Ovary (tissue), 10 donors: ENCODE measurements around the gene LRRC58. TPM values are rescaled to one million over a fixed set of nuclear protein-coding genes. Genes with fewer than 3 reads are reported as not detected.

Experiments used
- DNase-seq, 5 donors: peaks; one replicate each; pipeline ENCODE4 v3.0.0-alpha.2; 2019 to 2020
- H3K27ac ChIP-seq, 2 donors: fragments of 200-600 bp; one replicate each; pipeline versions ENCODE4 v1.5.1 to v1.8.0; 2019 to 2022
- H3K27me3 ChIP-seq: fragments of 200-600 bp; one replicate; pipeline ENCODE4 v1.8.0; 2022
- H3K36me3 ChIP-seq: fragments of 200-600 bp; sonication (generic); one replicate; pipeline ENCODE4 v1.5.1; 2019
- H3K4me1 ChIP-seq: one replicate; pipeline ENCODE4 v1.8.1; 2013; ENCODE audit warnings: mild to moderate bottlenecking, moderate library complexity; ENCODE audit not compliant: insufficient read depth
- H3K4me3 ChIP-seq: fragments of 200-600 bp; sonication (generic); one replicate; pipeline ENCODE4 v1.5.1; 2017
- H3K9me3 ChIP-seq, 2 donors: fragments of 200-600 bp in 1 of 2; sonication (generic) in 1 of 2; one replicate each; pipeline versions ENCODE4 v1.5.1 to v1.8.1; 2013 to 2019; ENCODE audit warnings: mild to moderate bottlenecking in 1 of 2, moderate library complexity in 1 of 2
- CTCF ChIP-seq, 3 donors: fragments of 450-650 bp in 2 of 3; fragments of 200-600 bp in 1 of 3; IDR thresholded peaks; one replicate each; pipeline versions ENCODE4 v1.5.1 to v1.8.0; 2016 to 2022; ENCODE audit warnings: antibody characterized with exemption in 3 of 3, mild to moderate bottlenecking in 1 of 3
- EP300 ChIP-seq: sonication (generic); formaldehyde crosslinking; IDR thresholded peaks from one replicate; pipeline ENCODE4 v1.6.1; 2017; ENCODE audit warnings: antibody characterized with exemption
- POLR2A ChIP-seq: fragments of 450-650 bp; IDR thresholded peaks from one replicate; pipeline ENCODE4 v1.6.1; 2017; ENCODE audit warnings: antibody characterized with exemption, mild to moderate bottlenecking, moderate library complexity
- WGBS, 3 donors: extraction: QIAGEN DNeasy Blood & Tissue Kit in 1 of 3; methylation state at CpG; one replicate each; pipeline versions ENCODE4 v1.1.5 to v1.1.7; 2013 to 2017; 5-methylcytosine and 5-hydroxymethylcytosine counted together
- intact Hi-C, 4 donors: fragments of 100-400 bp; cut with DNase I; formaldehyde crosslinking; loops; one replicate each; pipeline versions ENCODE4 v1.11.0 to v1.15.1; 2022 to 2023
- long read RNA-seq, 3 donors: library from polyadenylated mRNA in 2 of 3; unstranded in 2 of 3; transcript quantifications; one replicate each; pipeline ENCODE4 v2.0.0 and lab custom pipeline, GENCODE V29; 2021 to 2026
- polyA plus RNA-seq, 2 donors: library from polyadenylated mRNA; stranded (reverse); fragments of 200-250 nt in 1 of 2; fragments of 350-450 nt in 1 of 2; fragmentation: Illumina TruSeq in 1 of 2; extraction: RNeasy Lipid Tissue Mini Kit (QIAGEN cat#74804) in 1 of 2; gene quantifications; one replicate each; pipeline ENCODE4 v1.2.3, GENCODE V29; 2013 to 2014
- total RNA-seq, 7 donors: library from RNA; depleted of rRNA in 2 of 7; stranded (reverse); fragments of >200 nt in 2 of 7; fragmentation: NEBNext Ultra II Directional in 3 of 7; extraction: Animal tissue kit (Norgen Biotek cat#: 25700) in 3 of 7; gene quantifications; one replicate each; pipeline versions ENCODE4 v1.1.0 to v1.2.4, GENCODE V29; 2016 to 2023
- donor health status: DM: no; HTN: no; CAD: no; lungs with moderate emphysema.
- donor health status: DM: no; HTN: no; CAD: no.
- donor health status: Bipolar disorder and iron deficiency.
- donor health status: DM: yes; HTN: yes; CAD: no.
- donor health status: DM: no; HTN: no; CAD: no.
- donor health status: DM: yes; HTN: yes; CAD: no.

Gene LRRC58
- total RNA-seq (10 to 100 TPM; 25.3 to 41.8 (median 33.1) TPM), polyA plus RNA-seq (10 to 100 TPM; 10.3 to 14.8 TPM)
- long read RNA-seq, donor 1, full-length matches to known transcripts: 64 of 77 reads
- long read RNA-seq, donor 1, partial matches to known transcripts: 1 of 77 reads
- long read RNA-seq, donor 1, other reads (novel, unspliced or antisense): 12 of 77 reads
- long read RNA-seq, donor 2, full-length matches to known transcripts: 11 of 11 reads
- long read RNA-seq, donor 2, partial matches to known transcripts: 0 of 11 reads
- long read RNA-seq, donor 2, other reads (novel, unspliced or antisense): 0 of 11 reads
- long read RNA-seq, donor 3, full-length matches to known transcripts: 59 of 72 reads
- long read RNA-seq, donor 3, partial matches to known transcripts: 0 of 72 reads
- long read RNA-seq, donor 3, other reads (novel, unspliced or antisense): 13 of 72 reads

GRCh38 chr3:120348991-120349854, at the start of gene LRRC58:
Gene LRRC58, minus strand, starts transcription at chr3:120349354. Its CDS starts 111 bp downstream, at chr3:120349243.
- H3K27me3 ChIP-seq: no peaks in the 10 kb centered on the region
- peak in 2 of 3 donors; percentile 34 to 52 for TF ChIP-seq CTCF (IDR thresholded peaks at IDR 0.05)
- no peak for TF ChIP-seq EP300
- peak; percentile 89 for TF ChIP-seq POLR2A
- no peaks in the 10 kb centered on the region for H3K9me3 ChIP-seq
- H3K4me3 ChIP-seq: peak within 1 kb of the TSS; percentile 68
- H3K4me1 ChIP-seq: peaks cover 4% of the 10 kb centered on the region
- DNase-seq: peak; percentile 90 to 95 (median 91)
- peak within 1 kb of the TSS; percentile 91 to 94 for H3K27ac ChIP-seq
- intact Hi-C loops: loop anchor here in 2 of 4 donors (5.0 to 10.0 kb wide), 2 partner anchors 66 to 208 kb away; no protein-coding TSS in a partner anchor
- H3K36me3 ChIP-seq: no peaks in the 10 kb centered on the region
- WGBS, 3 donors: 0 to 1% (median 1%) methylated on average over 58 to 95 of the region's 95 CpGs

DNA sequence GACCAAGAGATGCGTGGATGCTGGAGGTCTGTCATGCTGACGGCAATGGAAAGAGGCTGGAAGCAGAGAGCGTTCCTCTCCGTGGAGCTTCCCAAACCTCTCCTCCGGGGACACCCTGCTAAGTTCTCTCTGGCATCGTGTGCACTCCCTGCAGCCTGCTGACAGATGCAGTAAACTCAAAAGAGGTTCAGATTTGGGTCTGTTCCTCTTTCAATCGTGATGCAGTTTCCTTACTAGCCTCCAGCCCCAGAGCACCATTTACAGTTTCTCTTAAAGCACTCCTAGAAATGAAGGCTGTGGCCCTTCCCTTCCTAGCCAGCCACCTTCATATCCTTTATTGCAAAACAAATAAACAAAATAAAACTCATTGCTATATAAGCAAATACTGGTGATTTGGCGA, 47.3 kb upstream of the LRRC58 start:
- intact Hi-C loops: no loop called here
- H3K27me3 ChIP-seq: no peaks in the 10 kb centered on the region
- H3K4me3 ChIP-seq: no peak overlapping the region
- H3K4me1 ChIP-seq: no peaks in the 10 kb centered on the region
- no peak for DNase-seq
- no peak for TF ChIP-seq POLR2A
- no peak for TF ChIP-seq CTCF (IDR thresholded peaks at IDR 0.05)
- TF ChIP-seq EP300: no peak
- 89 to 92% (median 91%) methylated on average over 8 of the region's 8 CpGs for WGBS, 3 donors
- no peaks in the 10 kb centered on the region for H3K36me3 ChIP-seq
- no peaks in the 10 kb centered on the region for H3K9me3 ChIP-seq
- no peak overlapping the region for H3K27ac ChIP-seq

DNA sequence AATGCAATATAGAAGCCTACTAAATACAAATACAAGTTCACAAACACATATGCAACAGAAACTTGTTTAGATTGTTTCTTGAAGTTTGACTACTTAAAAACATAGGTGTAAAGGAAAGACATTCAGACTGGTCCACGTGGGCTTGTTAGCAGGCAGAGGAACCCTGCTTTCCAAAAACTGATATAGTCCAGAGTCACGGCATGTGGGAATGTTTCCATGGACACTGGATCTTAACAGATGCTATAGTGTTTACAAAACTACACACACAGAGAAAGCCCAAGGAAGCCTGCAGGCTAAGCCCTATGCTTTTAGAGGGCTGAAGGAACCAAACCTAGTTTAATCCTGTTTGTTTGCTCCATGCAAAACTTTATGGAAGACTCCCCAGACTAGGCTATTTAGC, 45.2 kb upstream of the LRRC58 start:
- TF ChIP-seq POLR2A: no peak
- no peak for TF ChIP-seq CTCF (IDR thresholded peaks at IDR 0.05)
- no peak for TF ChIP-seq EP300
- Histone ChIP-seq H3K36me3 (no peaks in the 10 kb centered on the region), H3K9me3 (no peaks in the 10 kb centered on the region), H3K27ac (no peak overlapping the region), H3K27me3 (no peaks in the 10 kb centered on the region), H3K4me3 (no peak overlapping the region), H3K4me1 (no peaks in the 10 kb centered on the region)
- 73 to 79% (median 73%) methylated on average over 2 of the region's 2 CpGs for WGBS, 3 donors
- DNase-seq: no peak
- intact Hi-C loops: no loop called here

DNA sequence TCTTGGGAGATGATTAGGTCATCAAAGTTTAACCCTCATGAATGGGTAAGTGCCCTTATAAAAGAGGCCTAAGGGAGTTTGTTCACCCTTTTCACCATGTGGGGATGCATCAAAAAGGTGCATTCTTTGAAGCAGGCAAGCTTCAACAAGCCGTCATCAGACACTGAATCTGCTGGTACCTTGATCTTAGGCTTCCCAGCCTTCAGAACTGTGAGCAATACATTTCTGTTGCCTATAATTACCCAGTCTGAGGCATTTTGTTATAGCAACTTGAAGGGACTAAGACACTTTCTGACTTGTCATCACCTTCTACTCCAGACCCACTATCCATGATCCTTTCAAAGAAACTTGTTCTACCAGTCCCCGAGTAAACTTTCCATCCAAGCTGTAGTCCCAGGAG, 44.6 kb upstream of the LRRC58 start:
- WGBS, 3 donors: 95 to 97% (median 95%) methylated on average over 2 of the region's 2 CpGs
- Histone ChIP-seq H3K4me3 (no peak overlapping the region), H3K4me1 (no peaks in the 10 kb centered on the region), H3K27me3 (no peaks in the 10 kb centered on the region), H3K36me3 (no peaks in the 10 kb centered on the region), H3K27ac (no peak overlapping the region), H3K9me3 (no peaks in the 10 kb centered on the region)
- TF ChIP-seq CTCF (IDR thresholded peaks at IDR 0.05): no peak
- no peak for TF ChIP-seq EP300
- no peak for TF ChIP-seq POLR2A
- intact Hi-C loops: no loop called here
- no peak for DNase-seq
